Spinal cord (tissue), 10 donors: ENCODE measurements around the gene ALOX15B. TPM values are rescaled to one million over a fixed set of nuclear protein-coding genes. Genes with fewer than 3 reads are reported as not detected.

Source experiments
- DNase-seq, 6 donors: peaks; one replicate each; pipeline versions ENCODE4 v3.0.0 to v3.0.0-alpha.2; 2013 to 2015; ENCODE audit warnings: low spot score in 6 of 6, low read depth in 4 of 6
- H3K27ac ChIP-seq: one replicate; pipeline ENCODE4 v1.5.1; 2013; ENCODE audit warnings: low read depth, low read length, control low read depth
- H3K27me3 ChIP-seq: one replicate; pipeline ENCODE4 v1.6.1; 2013; ENCODE audit warnings: low read length; ENCODE audit not compliant: control insufficient read depth, insufficient read depth
- H3K36me3 ChIP-seq: one replicate; pipeline ENCODE4 v1.6.1; 2013; ENCODE audit warnings: low read length; ENCODE audit not compliant: control insufficient read depth, insufficient read depth
- H3K4me1 ChIP-seq: one replicate; pipeline ENCODE4 v1.6.1; 2013; ENCODE audit warnings: low read length; ENCODE audit not compliant: control insufficient read depth, insufficient read depth
- H3K4me3 ChIP-seq: one replicate; pipeline ENCODE4 v1.5.1; 2013; ENCODE audit warnings: low read depth, low read length, control low read depth
- H3K9me3 ChIP-seq: one replicate; pipeline ENCODE4 v1.6.1; 2013; ENCODE audit warnings: low read length; ENCODE audit not compliant: control insufficient read depth, insufficient read depth
- WGBS: methylation state at CpG from one replicate; pipeline ENCODE4 v1.1.5; 2013; ENCODE audit warnings: missing lambda C conversion rate; ENCODE audit not compliant: insufficient coverage; 5-methylcytosine and 5-hydroxymethylcytosine counted together
- polyA plus RNA-seq, 2 donors: library from polyadenylated mRNA; unstranded; fragments of 120-200 nt; gene quantifications; one replicate each; pipeline ENCODE4 v1.2.1, GENCODE V29; 2013; ENCODE audit not compliant: insufficient read length in 2 of 2
- total RNA-seq, 2 donors: library from RNA; depleted of rRNA in 1 of 2; stranded (reverse); fragments of 120-200 nt in 1 of 2; fragments of >200 nt in 1 of 2; gene quantifications; one replicate each; pipeline versions ENCODE4 v1.2.3 to v1.2.4, GENCODE V29; 2013 to 2014
- donor health status: healthy.

The ALOX15B gene
- total and polyA plus RNA-seq, 4 donors = 0.06 to 0.26 (median 0.11) TPM

DNA sequence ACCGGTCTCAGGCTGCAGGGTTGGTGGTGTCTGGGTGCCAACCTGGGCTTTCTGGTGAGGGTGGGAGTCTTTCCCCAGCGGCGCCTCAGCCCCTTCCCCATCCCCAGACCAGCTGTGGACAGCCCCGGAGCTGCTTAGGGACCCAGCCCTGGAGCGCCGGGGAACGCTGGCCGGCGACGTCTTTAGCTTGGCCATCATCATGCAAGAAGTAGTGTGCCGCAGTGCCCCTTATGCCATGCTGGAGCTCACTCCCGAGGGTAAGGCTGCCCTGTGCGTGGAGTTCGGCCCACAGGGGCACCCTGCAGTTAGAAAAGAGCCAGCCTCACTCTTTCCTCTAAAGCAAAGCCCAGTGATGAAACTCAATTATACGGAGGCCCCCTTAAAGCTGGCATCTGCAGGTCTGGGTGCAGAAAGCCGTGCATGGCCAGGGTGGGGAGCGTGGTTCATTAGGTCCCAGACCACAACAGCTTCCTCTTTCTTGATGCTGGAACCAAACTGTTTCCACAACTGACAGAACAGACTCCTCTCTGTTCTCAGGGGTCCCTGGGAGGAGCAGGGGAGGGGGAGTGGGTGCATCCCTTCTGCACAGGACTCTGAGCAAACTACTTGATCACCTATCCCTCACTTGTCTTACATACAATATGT lies 25.7 kb upstream of the ALOX15B start:
- peaks cover 25% of the 10 kb centered on the region for H3K27me3 ChIP-seq
- no peak overlapping the region for H3K4me3 ChIP-seq
- WGBS = 74% methylated on average over 16 of the region's 17 CpGs

DNA sequence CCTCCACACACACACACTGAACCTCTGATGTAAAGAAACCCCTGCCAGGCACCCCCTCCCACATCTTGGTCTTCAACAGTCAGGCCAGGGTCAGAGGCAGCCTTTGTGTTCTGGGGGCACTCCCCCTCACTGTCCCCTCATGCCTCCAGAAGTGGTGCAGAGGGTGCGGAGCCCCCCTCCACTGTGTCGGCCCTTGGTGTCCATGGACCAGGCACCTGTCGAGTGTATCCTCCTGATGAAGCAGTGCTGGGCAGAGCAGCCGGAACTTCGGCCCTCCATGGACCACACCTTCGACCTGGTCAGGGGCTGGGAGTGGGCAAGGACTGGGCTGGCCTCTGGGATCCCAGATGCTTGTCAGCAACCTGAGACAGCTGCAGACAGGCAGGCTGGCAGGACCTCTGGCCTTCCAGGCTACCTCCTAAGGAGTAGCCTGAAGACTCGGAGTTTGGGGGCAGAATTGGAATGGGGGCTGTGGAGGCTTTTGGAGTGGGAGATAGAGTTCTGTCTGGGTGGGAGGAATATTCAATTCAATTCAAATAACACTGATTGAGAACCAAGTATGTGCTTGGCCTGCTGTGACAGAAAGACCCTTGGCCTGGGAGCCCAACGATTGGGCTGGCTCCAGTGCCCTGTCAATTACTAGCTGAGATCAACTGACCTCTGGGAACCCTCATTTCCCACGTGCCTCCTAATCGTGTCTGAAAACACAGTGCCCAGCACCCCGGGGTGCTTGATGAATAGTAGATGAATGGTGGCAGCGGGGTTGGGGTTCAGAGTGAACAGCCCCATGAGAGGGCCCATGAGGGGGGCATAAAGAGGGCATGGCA lies 24.9 kb upstream of the ALOX15B start:
- Histone ChIP-seq H3K4me3 (no peak overlapping the region), H3K27ac (no peak overlapping the region), H3K27me3 (peaks cover 25% of the 10 kb centered on the region), H3K4me1 (peaks cover 32% of the 10 kb centered on the region), H3K9me3 (no peaks in the 10 kb centered on the region), H3K36me3 (peaks cover 2% of the 10 kb centered on the region)
- DNase-seq = no peak
- 80% methylated on average over 11 of the region's 12 CpGs for WGBS

More for the DNA sequence above, 25.7 kb upstream of the ALOX15B start:
- no peaks in the 10 kb centered on the region for H3K9me3 ChIP-seq
- peaks cover 32% of the 10 kb centered on the region for H3K4me1 ChIP-seq
- H3K27ac ChIP-seq = no peak overlapping the region
- DNase-seq = no peak
- peaks cover 2% of the 10 kb centered on the region for H3K36me3 ChIP-seq

DNA sequence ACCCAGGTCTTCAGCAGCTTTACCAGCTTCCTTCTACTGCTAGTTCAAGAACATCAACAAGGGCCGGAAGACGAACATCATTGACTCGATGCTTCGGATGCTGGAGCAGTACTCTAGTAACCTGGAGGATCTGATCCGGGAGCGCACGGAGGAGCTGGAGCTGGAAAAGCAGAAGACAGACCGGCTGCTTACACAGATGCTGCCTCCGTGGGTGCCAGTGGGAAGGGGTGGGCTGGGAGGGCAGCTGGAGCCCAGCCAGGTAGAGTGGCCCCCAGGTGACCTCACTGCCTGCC lies 24.4 kb upstream of the ALOX15B start:
- WGBS = 89% methylated on average over 9 of the region's 9 CpGs
- Histone ChIP-seq H3K4me3 (no peak overlapping the region), H3K9me3 (no peaks in the 10 kb centered on the region), H3K4me1 (peaks cover 37% of the 10 kb centered on the region), H3K27ac (no peak overlapping the region), H3K27me3 (peaks cover 25% of the 10 kb centered on the region), H3K36me3 (peaks cover 2% of the 10 kb centered on the region)
- no peak for DNase-seq

DNA sequence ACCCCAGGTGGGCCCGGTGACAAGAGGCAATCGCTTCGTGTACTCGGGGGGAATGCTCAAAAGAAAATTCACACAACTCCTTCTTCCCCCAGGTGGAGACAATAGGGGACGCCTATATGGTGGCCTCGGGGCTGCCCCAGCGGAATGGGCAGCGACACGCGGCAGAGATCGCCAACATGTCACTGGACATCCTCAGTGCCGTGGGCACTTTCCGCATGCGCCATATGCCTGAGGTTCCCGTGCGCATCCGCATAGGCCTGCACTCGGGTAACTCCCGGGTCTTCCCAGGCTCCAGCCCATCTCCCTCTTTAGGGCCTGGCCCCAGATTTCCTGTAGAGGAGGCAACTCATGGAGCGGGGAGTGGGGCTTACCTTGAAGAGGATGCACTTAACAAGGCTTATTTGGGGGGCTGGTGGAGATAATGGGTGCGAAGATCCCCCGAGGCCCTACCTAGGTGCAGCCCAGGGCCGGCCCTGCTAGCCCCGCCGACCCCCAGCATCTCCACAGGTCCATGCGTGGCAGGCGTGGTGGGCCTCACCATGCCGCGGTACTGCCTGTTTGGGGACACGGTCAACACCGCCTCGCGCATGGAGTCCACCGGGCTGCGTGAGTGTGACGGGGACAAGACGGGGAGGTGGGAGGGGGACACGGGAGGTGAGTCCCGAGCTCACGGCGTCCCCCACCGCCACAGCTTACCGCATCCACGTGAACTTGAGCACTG lies 23.5 kb upstream of the ALOX15B start:
- Histone ChIP-seq H3K27ac (no peak overlapping the region), H3K9me3 (no peaks in the 10 kb centered on the region), H3K4me1 (peaks cover 42% of the 10 kb centered on the region), H3K4me3 (no peak overlapping the region), H3K27me3 (peaks cover 25% of the 10 kb centered on the region), H3K36me3 (peaks cover 2% of the 10 kb centered on the region)
- DNase-seq = no peak
- 58% methylated on average over 40 of the region's 44 CpGs for WGBS

- WGBS = under 1% methylated on average over 42 of the region's 46 CpGs
- H3K4me1 ChIP-seq = peaks cover 42% of the 10 kb centered on the region
- H3K9me3 ChIP-seq = no peaks in the 10 kb centered on the region
- H3K27me3 ChIP-seq = peaks cover 25% of the 10 kb centered on the region
- DNase-seq = peak in 2 of 6 donors; percentile 24 to 50
- peaks cover 2% of the 10 kb centered on the region for H3K36me3 ChIP-seq
- no peak overlapping the region for H3K27ac ChIP-seq
- peak overlapping the region; percentile 33 for H3K4me3 ChIP-seq
These were observed 22.8 kb upstream of the ALOX15B start for GRCh38 chr17:8015957-8016631.

- peak in 4 of 6 donors; percentile 19 to 84 (median 52) for DNase-seq
- Histone ChIP-seq H3K9me3 (no peaks in the 10 kb centered on the region), H3K36me3 (peaks cover 2% of the 10 kb centered on the region), H3K27ac (no peak overlapping the region), H3K4me3 (peak overlapping the region; percentile 33), H3K27me3 (peaks cover 25% of the 10 kb centered on the region), H3K4me1 (peaks cover 42% of the 10 kb centered on the region)
- WGBS = 29% methylated on average over 8 of the region's 12 CpGs
These were observed 22.0 kb upstream of the ALOX15B start for GRCh38 chr17:8016632-8017424.

DNA sequence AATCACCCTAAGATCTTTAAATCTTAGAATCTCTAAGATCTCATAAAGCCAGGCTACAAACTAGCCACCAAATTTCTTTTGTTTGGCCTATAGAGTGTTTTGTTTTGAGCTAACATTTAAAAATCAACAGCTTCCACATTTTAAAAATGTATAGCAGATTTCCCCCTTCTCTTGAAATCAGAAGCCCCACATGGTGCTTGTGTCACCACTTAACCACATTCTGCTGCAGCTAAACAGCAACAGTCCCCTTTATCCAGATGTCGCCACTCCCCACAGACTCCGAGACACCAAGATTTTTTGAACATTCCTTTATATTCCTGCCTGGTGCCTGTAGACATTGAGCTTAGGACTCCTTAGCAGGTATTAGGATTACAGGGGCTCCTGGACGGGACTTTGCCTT lies 20.4 kb upstream of the ALOX15B start:
- H3K27me3 ChIP-seq = peaks cover 25% of the 10 kb centered on the region
- peaks cover 35% of the 10 kb centered on the region for H3K4me1 ChIP-seq
- H3K9me3 ChIP-seq = no peaks in the 10 kb centered on the region
- H3K4me3 ChIP-seq = no peak overlapping the region
- H3K36me3 ChIP-seq = no peaks in the 10 kb centered on the region
- no CpG with 5 or more reads among the region's 3 CpGs for WGBS
- H3K27ac ChIP-seq = no peak overlapping the region
- DNase-seq = no peak

DNA sequence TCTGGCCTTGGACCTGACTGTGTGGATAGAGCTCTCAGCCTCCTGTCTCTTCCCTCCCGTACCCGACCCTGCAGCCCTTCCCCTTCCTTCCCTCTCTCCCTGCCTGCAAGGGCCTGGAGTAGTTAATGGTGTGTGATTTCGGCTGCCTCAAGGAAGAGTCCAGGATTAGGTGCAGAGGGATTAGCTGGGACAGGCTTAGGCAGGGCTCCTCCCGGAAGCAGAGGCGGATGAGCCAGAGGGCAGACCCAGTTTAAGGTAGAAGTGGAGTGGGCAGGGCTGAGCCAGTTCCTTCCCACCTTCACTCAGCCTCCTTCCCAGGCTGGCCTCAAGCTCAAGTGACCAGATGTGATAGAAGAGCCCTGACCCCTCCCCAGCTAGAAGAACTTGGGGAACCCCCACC lies 19.7 kb upstream of the ALOX15B start:
- DNase-seq = no peak
- Histone ChIP-seq H3K27me3 (peaks cover 25% of the 10 kb centered on the region), H3K4me3 (no peak overlapping the region), H3K9me3 (no peaks in the 10 kb centered on the region), H3K27ac (no peak overlapping the region), H3K4me1 (peaks cover 30% of the 10 kb centered on the region), H3K36me3 (no peaks in the 10 kb centered on the region)
- 49% methylated on average over 2 of the region's 5 CpGs for WGBS
